Fibroblast of the aortic adventitia (primary cell): ENCODE data around the gene CACNG8. TPM values are rescaled to one million over a fixed set of nuclear protein-coding genes. Genes with fewer than 3 reads are reported as not detected.
A peak's percentile ranks its signal among the peaks of the same experiment; 100 is the strongest.

Experiments
- DNase-seq: peaks from one replicate; pipeline ENCODE4 v3.0.0-alpha.2; 2010; ENCODE audit warnings: low read depth
- H3K4me3 ChIP-seq: 2 replicates; pipeline ENCODE4 v1.5.1; 2011; ENCODE audit warnings: low read depth, mild to moderate bottlenecking, control low read depth, low read length, moderate library complexity
- total RNA-seq: library from RNA; depleted of rRNA; stranded (reverse); fragments of >200 nt; gene quantifications from 2 replicates; pipeline ENCODE4 v1.2.3, GENCODE V29; 2012; ENCODE audit warnings: low replicate concordance
- TF ChIP-seq, protein P1 (sequence below): IDR thresholded peaks from 2 replicates; pipeline ENCODE4 v1.5.1; 2011; ENCODE audit warnings: mild to moderate bottlenecking, low read length, control low read depth, inconsistent platforms; ENCODE audit not compliant: insufficient read depth

The CACNG8 gene
- total RNA-seq, 1 donor: 0.45 TPM

DNA sequence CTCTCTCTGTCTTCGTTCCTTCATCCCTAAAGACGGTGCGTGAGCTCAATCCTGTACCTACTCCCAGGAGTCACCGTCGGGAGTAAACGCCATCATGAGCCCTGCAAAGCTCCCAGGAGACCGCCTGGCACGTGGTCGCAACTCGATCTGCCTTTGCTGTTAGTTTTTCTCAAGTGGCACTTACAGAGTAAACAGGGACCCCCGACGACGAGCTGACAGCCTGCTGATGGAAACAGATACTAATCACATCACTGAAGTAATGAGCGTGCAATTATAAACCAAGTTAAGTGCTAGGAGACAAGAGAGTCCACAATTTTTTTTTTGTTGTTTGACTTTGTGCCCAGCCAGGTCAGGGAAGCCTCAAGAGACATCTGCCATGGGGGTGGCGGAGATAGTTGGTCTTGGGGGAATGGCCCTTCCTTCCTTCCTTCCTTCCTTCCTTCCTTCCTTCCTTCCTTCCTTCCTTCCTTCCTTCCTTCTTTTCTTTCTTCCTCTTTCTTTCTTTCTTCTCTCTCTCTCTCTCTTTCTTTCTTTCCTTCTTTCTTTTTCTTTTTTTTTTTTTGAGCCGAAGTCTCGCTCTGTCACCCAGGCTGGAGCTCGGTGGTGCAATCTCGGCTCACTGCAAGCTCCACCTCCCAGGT lies 52.3 kb downstream of the CACNG8 start:
- DNase-seq: no peak
- no peak overlapping the region for H3K4me3 ChIP-seq

DNA sequence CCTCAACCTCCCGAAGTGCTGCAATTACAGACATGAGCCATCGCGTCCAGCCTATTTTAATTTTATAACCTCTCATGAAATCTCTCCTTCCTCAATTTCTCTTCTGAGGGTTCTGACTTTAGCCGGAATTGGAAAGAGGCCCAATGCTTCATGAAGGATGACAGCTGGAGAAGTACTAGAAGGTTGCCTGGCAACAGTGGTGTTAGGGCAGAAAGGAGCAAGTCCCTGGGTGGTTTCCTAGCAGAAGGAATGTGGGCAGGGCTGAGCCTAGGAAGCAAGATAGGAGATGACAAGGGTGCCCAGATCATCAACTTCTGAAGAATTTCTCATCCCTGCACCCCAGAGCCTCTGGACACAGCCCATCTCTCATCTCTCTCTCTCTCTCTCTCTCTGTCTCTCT lies 54.5 kb downstream of the CACNG8 start:
- TF ChIP-seq, protein P1, sequence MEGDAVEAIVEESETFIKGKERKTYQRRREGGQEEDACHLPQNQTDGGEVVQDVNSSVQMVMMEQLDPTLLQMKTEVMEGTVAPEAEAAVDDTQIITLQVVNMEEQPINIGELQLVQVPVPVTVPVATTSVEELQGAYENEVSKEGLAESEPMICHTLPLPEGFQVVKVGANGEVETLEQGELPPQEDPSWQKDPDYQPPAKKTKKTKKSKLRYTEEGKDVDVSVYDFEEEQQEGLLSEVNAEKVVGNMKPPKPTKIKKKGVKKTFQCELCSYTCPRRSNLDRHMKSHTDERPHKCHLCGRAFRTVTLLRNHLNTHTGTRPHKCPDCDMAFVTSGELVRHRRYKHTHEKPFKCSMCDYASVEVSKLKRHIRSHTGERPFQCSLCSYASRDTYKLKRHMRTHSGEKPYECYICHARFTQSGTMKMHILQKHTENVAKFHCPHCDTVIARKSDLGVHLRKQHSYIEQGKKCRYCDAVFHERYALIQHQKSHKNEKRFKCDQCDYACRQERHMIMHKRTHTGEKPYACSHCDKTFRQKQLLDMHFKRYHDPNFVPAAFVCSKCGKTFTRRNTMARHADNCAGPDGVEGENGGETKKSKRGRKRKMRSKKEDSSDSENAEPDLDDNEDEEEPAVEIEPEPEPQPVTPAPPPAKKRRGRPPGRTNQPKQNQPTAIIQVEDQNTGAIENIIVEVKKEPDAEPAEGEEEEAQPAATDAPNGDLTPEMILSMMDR: no peak
- DNase-seq: peak; percentile 66
- no peak overlapping the region for H3K4me3 ChIP-seq

More for the DNA sequence above, 52.3 kb downstream of the CACNG8 start:
- TF ChIP-seq, protein P1: no peak

DNA sequence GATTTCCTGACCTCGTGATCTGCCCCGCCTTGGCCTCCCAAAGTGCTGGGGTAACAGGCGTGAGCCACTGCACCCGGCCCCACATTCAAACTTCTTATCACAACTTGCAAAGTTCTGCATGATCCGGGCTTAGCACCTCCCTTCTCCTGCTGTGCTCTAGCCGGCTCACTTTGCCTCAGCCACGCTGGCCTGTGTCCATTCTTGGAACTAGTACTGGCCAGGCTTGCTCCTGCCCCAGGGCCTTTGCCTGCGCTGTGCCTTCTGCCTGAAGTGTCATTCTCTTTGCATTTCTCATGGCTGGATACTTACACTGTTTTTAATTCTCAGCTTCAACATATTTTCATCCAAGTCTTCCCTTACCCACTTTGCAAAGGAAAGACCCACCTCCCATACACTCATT lies 58.6 kb downstream of the CACNG8 start:
- DNase-seq: no peak
- H3K4me3 ChIP-seq: no peak overlapping the region
- TF ChIP-seq, protein P1: no peak

DNA sequence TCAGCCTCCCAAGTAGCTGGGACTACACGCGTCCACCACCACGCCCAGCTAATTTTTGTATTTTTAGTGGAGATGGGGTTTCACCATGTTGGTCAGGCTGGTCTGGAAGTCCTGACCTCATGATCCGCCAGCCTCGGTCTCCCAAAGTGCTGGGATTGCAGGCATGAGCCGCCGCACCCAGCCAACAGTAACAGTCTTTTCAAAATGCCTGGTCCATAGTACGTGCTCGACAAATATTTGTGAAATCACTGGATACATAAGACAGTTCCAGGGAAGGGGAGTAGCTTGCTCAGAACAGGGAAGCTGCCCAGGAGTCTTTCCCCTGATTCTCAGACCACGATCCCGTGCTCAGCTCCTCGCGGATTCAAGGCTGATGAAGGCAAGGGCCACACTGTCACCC lies 59.2 kb downstream of the CACNG8 start:
- no peak overlapping the region for H3K4me3 ChIP-seq
- TF ChIP-seq, protein P1: no peak
- DNase-seq: no peak

DNA sequence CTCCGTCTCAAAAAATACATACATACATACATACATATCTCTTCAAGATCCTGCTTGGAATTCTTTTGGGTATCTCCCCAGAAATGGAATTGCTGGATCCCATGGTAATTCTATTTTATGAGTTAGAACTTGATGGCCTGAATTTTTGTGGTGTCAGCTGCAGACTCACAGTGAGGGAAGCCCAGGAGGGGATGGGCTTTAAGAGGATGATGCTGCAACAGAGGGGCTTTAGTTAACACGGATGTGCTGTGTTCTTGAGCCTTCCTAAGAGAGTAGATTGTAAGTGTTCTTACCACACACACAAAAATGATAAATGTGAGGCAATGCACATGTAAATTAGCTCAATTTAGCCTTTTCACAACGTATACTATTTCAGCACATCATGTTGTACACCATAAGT lies 60.5 kb downstream of the CACNG8 start:
- H3K4me3 ChIP-seq: no peak overlapping the region
- TF ChIP-seq, protein P1: no peak
- DNase-seq: peak; percentile 17

DNA sequence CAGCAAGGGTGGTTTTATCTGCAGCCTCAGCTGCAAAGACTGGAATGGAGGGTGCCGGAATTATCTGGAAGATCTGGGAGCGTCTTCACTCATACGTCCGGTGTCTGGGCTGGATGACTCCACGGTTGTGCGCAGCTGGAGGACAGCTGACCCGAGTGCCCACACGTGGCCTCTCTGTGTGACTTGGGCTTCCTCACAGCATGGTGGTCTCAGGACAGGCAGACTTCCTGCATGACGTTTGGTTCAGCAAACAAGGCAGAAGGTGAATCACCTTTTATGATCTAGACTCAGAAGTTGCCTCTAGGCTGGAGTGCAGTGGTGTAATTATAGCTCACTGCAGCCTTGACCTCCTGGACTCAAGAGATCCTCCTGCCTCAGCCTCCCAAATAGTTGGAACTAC lies 61.9 kb downstream of the CACNG8 start:
- no peak overlapping the region for H3K4me3 ChIP-seq
- TF ChIP-seq, protein P1: no peak
- no peak for DNase-seq

DNA sequence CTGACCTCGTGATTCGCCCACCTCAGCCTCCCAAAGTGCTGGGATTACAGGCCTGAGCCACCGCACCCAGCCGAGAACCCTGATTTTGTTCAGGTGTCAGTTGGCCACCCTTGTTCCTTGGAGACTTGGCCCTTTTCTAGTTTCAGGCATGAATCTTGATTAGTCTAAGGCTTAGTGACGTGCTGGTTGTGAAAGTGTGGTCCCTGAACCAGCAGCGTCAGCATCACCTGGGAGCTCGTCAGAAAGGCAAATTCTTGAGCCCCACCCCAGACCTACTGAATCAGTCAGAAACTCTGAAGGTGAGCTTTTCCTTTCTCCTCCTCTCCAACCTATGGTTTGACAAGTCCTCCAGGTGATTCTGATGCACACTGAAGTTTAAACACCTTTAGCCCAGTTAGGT lies 63.9 kb downstream of the CACNG8 start:
- no peak for DNase-seq
- TF ChIP-seq, protein P1: no peak
- H3K4me3 ChIP-seq: no peak overlapping the region
